ENCODE measurements around the gene PEX11A.
"Not testable (repeated sequence)": the region's sequence is repeated elsewhere in the genome, so short reads cannot be mapped to it uniquely, and the experiment has no call there.

Gene PEX11A

GRCh38 chr15:89690276-89691218 lies at the start of gene PEX11A, which contains the start of gene WDR93:
Gene PEX11A (minus strand): TSS chr15:89690754. CDS start chr15:89690632, 122 bp downstream.
Gene WDR93 (plus strand): TSS chr15:89690811. CDS start chr15:89701747, 10,936 bp downstream.
- peak in 38 of 56 donors; percentile 5 to 74 (median 40) for DNase-seq

- peak in 27 of 56 donors; percentile 6 to 68 (median 18) for DNase-seq
These were observed 49.6 kb upstream of the PEX11A start for GRCh38 chr15:89740137-89740536.

- DNase-seq, result no peak
These were observed 45.2 kb upstream of the PEX11A start for GRCh38 chr15:89735773-89736172.

- DNase-seq, result no peak
These were observed 42.1 kb upstream of the PEX11A start for GRCh38 chr15:89732451-89733172.

- DNase-seq, result no peak
These were observed 40.7 kb upstream of the PEX11A start for GRCh38 chr15:89731275-89731674.

- no peak for DNase-seq
These were observed 37.7 kb upstream of the PEX11A start for GRCh38 chr15:89728254-89728653.

- DNase-seq, result no peak
These were observed 34.5 kb upstream of the PEX11A start for GRCh38 chr15:89725064-89725463.

- DNase-seq, result no peak
These were observed 34.1 kb upstream of the PEX11A start for GRCh38 chr15:89724621-89725020.

GRCh38 chr15:89723031-89723430 lies 32.5 kb upstream of the PEX11A start:
- DNase-seq, result no peak

GRCh38 chr15:89714775-89715174 lies 24.2 kb upstream of the PEX11A start:
- no peak for DNase-seq

- no peak for DNase-seq
These were observed 17.0 kb upstream of the PEX11A start for GRCh38 chr15:89707577-89707976.

GRCh38 chr15:89704411-89704810 lies 13.9 kb upstream of the PEX11A start:
- no peak for DNase-seq

- no peak for DNase-seq
These were observed 4.6 kb upstream of the PEX11A start for GRCh38 chr15:89695198-89695597.

- no peak for DNase-seq
These were observed 3.1 kb upstream of the PEX11A start for GRCh38 chr15:89693696-89694095.

- DNase-seq, result no peak
These were observed 2.5 kb upstream of the PEX11A start for GRCh38 chr15:89693091-89693490.

- DNase-seq, result not testable (repeated sequence)
These were observed 651 bp downstream of the PEX11A start for GRCh38 chr15:89689930-89690275.

GRCh38 chr15:89686522-89686921 lies 4.0 kb downstream of the PEX11A start:
- no peak for DNase-seq

GRCh38 chr15:89685995-89686394 lies 4.6 kb downstream of the PEX11A start:
- no peak for DNase-seq

- no peak for DNase-seq
These were observed 9.4 kb downstream of the PEX11A start for GRCh38 chr15:89681146-89681545.

GRCh38 chr15:89680282-89680873 lies 10.2 kb downstream of the PEX11A start:
- DNase-seq, result peak in 13 of 56 donors; percentile 21 to 64 (median 41)

GRCh38 chr15:89679212-89679611 lies 11.3 kb downstream of the PEX11A start, which contains the start of gene PLIN1:
Gene PLIN1 (minus strand): TSS chr15:89679367. CDS start chr15:89677489, 1,878 bp downstream.
- peak in 1 of 56 donors; percentile 20 for DNase-seq

- DNase-seq, result no peak
These were observed 13.2 kb downstream of the PEX11A start for GRCh38 chr15:89677381-89677780.
